ENCODE results near the gene EIPR1.
"Not testable (repeated sequence)": the region's sequence is repeated elsewhere in the genome, so short reads cannot be mapped to it uniquely, and the experiment has no call there.

EIPR1 gene

GRCh38 chr2:3291113-3291512 is 86.5 kb downstream of the EIPR1 start:
- no peak for DNase-seq (ENCODE audit: low read depth in 2 of 2, low spot score in 1 of 2)

GRCh38 chr2:3290655-3291054 is 87.0 kb downstream of the EIPR1 start:
- no peak for DNase-seq (ENCODE audit: low read depth in 2 of 2, low spot score in 1 of 2)

GRCh38 chr2:3289971-3290370 is 87.6 kb downstream of the EIPR1 start:
- no peak for DNase-seq (ENCODE audit: low read depth in 2 of 2, low spot score in 1 of 2)

DNA sequence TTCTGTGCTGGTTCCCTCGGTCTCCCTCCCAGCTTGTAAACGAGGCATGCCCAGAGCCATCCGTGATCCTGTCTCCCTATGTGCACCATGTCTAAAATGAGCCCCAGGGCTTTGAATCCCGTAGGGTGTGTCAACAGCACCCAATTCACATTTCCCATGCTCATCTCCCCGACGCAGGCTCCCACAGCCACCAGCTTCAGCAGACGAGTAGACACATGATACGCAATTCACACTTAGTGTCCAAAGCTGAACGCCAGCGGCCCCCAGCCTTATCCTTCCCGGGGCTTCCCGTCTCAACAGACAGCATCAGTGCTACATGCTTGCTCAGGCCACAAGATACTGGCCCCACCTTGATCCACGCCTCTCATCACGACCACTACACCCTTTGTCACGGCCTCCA is 88.1 kb downstream of the EIPR1 start:
- DNase-seq (ENCODE audit: low read depth in 2 of 2, low spot score in 1 of 2): no peak

- DNase-seq (ENCODE audit: low read depth in 2 of 2, low spot score in 1 of 2): no peak
These were observed 88.5 kb downstream of the EIPR1 start for GRCh38 chr2:3289171-3289515.

DNA sequence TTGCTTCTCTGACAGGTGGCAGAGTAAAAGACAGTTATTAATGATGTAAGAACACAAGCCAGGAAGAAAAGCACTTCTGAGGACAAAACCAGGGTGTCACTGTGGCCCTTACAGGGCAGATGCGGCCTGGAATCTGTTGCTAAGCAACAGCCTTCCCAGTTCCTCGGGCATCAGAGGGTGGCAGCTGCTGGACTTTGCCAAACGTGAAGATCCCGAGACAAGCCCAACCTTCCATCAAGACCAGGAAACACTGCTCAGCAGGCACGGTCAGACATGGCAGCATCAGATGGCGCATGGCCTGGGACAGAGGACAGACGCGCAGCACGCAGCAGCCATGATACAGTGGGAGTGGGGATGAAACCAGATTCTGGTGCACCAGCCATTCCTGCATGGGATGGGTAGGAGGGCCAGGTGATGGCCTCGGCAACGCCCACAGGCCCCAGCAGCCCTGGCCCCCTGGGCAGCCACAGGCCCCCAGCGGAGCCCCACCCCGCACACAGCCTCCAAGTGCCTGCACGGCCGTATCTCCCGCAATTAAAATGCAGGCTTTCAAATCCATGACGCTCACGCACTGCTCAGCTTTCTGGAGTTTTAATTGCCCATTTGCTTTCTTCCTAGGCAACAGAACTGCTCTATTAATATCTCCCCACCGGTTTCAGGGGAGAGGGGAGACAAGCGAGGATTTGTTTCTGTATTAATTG is 89.0 kb downstream of the EIPR1 start:
- DNase-seq (ENCODE audit: low read depth in 2 of 2, low spot score in 1 of 2): no peak

DNA sequence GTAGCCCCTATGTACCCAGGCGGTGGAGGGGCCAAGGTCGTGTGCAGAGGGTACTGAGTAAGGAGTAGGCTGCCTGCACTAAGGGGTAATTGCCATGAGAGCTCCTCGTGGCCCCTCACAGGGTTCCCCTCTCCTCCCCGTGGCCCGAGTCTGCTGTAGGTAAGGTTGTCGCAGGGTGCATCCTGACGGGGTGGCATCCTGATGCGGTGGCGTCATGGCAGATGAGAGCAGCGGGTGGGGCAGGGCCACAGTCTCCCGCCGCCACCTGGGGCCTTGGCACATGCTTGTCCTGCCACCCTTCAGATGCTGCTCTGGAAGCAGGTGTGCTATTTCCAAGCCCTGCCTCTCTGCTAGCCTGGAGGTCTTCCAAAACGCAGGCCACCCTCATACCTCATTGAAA is 89.7 kb downstream of the EIPR1 start:
- DNase-seq (ENCODE audit: low read depth in 2 of 2, low spot score in 1 of 2): no peak

DNA sequence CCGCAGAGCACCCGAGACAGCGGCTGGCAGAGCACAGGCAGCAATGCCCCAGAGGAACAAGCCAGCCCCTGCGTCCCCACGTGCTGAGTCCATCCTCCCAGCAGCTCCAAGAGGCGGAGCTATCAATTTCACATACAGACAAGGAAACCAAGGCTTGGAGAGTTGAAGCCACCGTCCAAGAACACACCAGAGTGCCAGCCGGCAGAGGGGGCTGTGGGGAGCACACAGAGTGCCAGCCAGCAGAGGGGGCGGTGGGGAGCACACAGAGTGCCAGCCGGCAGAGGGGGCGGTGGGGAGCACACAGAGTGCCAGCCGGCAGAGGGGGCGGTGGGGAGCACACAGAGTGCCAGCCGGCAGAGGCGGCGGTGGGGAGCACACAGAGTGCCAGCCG is 91.0 kb downstream of the EIPR1 start:
- not testable (repeated sequence) for DNase-seq (ENCODE audit: low read depth in 2 of 2, low spot score in 1 of 2)

DNA sequence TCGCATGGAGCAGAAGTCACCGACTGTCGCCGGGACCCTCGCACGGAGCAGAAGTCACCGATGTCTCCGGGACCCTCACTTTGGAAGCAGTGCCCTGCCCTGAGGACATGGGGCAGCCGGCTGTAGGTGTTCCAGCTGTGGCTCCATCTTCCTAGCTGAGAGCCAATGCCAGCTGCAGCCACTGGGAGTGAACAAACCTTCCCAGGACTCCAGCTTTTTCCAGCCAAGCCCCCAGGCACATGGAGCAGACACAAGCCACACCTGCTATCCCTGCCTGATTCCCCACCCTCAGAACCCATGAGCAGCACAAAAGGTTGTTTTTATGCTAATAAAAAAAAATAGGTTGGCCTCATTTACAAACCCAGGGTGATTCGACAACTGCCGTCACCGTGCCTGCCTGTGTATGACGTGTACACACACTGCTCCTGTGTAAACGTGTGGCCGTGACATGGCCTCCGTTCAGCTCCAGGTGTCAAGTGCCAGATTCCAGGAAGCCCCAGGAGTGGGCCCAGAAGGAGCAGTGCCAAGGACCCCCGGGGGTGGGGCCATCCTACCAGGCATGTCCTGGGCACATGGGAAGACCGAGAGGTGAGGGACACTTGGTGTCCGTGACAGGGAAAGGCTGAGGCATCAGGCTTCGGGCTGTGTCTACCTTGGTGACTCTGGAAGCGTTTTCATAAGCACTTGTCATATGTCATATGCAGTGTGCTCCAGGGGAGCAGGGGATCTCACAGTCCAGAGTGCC is 91.5 kb downstream of the EIPR1 start:
- no peak for DNase-seq (ENCODE audit: low read depth in 2 of 2, low spot score in 1 of 2)

DNA sequence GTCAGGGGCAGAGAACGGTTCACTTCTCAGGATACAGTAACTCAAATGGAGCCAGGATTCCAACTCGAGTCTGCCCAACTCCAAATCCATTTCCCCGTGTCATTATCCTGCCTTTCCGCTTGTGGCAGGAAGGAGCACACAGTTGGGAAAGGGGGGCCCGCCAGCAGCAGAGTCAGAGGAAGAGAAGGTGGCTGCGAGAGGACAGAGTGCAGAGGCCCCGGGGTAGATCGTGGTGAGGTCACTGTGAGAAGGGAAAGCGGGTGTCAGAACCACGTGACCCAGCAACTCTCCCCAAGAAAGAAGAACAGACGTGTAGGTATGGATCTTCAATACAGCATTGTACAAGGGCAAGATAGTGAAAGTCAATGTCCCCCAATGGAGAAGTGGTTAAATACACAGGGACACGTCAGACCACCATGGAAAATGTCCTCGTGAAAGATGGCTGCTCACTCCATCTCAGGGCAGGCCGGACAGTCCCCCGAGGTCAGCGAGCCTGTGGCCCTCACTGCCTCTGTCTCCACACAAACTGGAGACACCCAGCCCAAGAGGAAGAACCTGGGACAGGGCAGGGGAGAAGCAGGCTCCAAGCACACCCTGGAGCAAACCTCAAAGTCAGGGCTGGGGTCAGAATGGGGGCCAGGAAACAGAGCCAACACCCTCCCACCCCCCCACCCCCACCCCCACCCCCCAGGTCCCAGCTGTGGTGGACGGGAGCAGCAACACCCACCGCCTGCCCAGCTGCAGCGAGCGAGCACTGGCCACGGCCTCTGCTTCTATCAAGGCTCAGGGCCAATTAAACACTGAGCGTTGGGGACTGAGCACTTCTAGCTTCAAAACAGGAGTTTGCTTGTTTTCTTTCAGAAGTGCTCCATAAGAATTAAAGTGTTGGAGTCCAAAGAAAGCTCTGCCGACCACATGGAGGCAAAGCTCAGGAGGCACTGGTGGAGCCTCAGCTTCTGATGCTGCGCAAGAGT is 92.7 kb downstream of the EIPR1 start:
- DNase-seq (ENCODE audit: low read depth in 2 of 2, low spot score in 1 of 2): no peak

- not testable (repeated sequence) for DNase-seq (ENCODE audit: low read depth in 2 of 2, low spot score in 1 of 2)
These were observed 93.6 kb downstream of the EIPR1 start for GRCh38 chr2:3283876-3284656.

- DNase-seq (ENCODE audit: low read depth in 2 of 2, low spot score in 1 of 2): no peak
These were observed 94.4 kb downstream of the EIPR1 start for GRCh38 chr2:3283206-3283605.

- DNase-seq (ENCODE audit: low read depth in 2 of 2, low spot score in 1 of 2): no peak
These were observed 95.3 kb downstream of the EIPR1 start for GRCh38 chr2:3282056-3282998.

DNA sequence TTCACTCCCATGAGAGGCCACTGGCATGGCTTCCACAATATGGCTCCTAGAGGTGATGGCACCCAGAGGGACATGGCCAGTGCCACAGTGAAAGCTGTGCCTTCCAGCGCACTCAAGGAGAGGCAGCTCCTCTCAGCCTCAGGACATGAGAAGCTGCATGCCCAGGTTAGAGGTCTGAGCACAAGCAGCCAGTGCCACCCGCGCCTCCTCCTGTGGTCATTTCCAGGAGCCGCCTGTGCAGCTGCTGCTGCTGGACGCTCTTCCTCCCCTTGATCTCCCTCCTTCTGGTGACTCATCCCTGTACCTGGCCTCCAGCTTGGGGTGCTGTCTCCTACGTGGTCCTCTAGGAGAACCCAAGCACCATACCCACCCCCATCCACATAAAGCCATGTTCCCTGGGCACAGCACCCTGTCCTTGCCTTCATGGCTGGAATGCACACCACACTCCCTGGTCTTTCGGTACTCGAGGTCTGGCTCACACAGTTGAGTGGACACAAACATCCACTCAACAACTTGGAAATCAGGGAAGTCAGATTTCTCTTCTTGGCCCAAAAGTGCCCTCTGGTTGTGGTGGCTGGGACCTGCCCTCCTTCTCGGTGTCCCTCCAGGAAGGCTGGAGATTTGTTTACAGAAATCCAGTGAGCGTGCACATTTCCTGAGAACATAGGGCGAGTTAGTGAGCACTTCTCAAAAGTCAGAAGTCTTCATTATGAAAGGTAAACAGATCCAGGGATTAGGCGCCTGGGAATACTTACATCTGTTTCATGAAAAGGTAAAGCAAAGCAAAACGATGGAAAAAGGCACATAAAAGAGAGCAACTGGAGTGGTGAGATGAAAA is 96.7 kb downstream of the EIPR1 start:
- no peak for DNase-seq (ENCODE audit: low read depth in 2 of 2, low spot score in 1 of 2)

GRCh38 chr2:3280197-3280596 is 97.4 kb downstream of the EIPR1 start:
- no peak for DNase-seq (ENCODE audit: low read depth in 2 of 2, low spot score in 1 of 2)

DNA sequence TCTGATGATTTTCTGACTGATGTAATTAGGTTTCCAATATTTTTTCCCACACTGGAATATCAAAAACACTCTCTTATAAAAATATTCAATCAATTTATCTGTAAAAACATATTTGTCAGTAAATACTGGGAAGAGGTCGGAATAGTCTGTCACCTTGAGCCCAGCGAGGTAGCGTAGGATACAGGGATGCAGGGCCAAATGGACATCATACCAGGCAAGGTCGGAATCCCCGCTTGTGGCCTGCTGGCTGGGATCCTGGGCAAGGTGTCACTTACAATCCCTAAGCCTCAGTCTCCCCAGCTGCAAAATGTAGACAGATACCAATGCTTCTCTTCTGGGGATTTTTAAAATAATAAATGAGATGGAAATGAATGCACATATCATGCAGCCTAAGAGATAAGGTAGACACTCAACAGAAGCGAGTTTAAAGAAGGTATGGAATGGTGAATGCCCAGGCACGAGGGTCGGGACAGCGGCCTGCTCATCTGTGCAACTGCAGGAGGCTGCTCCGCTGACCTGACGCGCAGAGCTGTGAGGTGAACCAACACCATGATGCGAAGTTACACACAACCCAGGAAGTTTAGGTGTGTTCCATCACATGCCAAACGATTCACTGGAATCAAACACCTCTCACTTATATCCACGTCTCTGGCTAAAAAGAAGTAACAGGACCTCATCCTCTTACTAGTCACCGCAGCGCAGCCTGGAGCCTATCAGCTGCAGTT is 98.2 kb downstream of the EIPR1 start:
- no peak for DNase-seq (ENCODE audit: low read depth in 2 of 2, low spot score in 1 of 2)

GRCh38 chr2:3278521-3279218 is 98.9 kb downstream of the EIPR1 start:
- no peak for DNase-seq (ENCODE audit: low read depth in 2 of 2, low spot score in 1 of 2)
